HEK293 (cell line): ENCODE measurements around the gene CDC14B.
A peak's percentile ranks its signal among the peaks of the same experiment; 100 is the strongest.

Experiments used
- KLF16 ChIP-seq: fragments of 450-650 bp; formaldehyde crosslinking; IDR thresholded peaks from 2 replicates; pipeline ENCODE4 v1.5.1; 2017; ENCODE audit warnings: missing biosample characterization, missing genetic modification characterization
- PRDM2 ChIP-seq: fragments of 450-650 bp; formaldehyde crosslinking; IDR thresholded peaks from 2 replicates; pipeline ENCODE4 v1.5.1; 2016; ENCODE audit warnings: missing biosample characterization, missing genetic modification characterization, borderline replicate concordance
- RBAK ChIP-seq: fragments of 450-650 bp; formaldehyde crosslinking; IDR thresholded peaks from 2 replicates; pipeline ENCODE4 v1.5.1; 2016; ENCODE audit warnings: missing biosample characterization, missing genetic modification characterization
- SALL2 ChIP-seq: fragments of 450-650 bp; formaldehyde crosslinking; IDR thresholded peaks from 2 replicates; pipeline ENCODE4 v1.5.0; 2017; ENCODE audit warnings: missing biosample characterization, mild to moderate bottlenecking, missing genetic modification characterization, borderline replicate concordance
- SCRT1 ChIP-seq: fragments of 450-650 bp; formaldehyde crosslinking; IDR thresholded peaks from 2 replicates; pipeline ENCODE4 v1.5.1; 2016; ENCODE audit warnings: missing biosample characterization, missing genetic modification characterization, borderline replicate concordance
- SETDB1 ChIP-seq: IDR thresholded peaks from one replicate; pipeline ENCODE4 v1.6.1; 2017; ENCODE audit warnings: mild to moderate bottlenecking, low read length, moderate library complexity, mixed read lengths; ENCODE audit not compliant: insufficient read length
- SP7 ChIP-seq: fragments of 450-650 bp; formaldehyde crosslinking; IDR thresholded peaks from 2 replicates; pipeline ENCODE4 v1.5.1; 2016; ENCODE audit warnings: missing biosample characterization, missing genetic modification characterization
- TRIM28 ChIP-seq: IDR thresholded peaks from 2 replicates; pipeline ENCODE4 v1.6.1; 2011; ENCODE audit warnings: low read length, control low read depth, borderline replicate concordance
- ZBTB7A ChIP-seq: fragments of 450-650 bp; formaldehyde crosslinking; IDR thresholded peaks from 2 replicates; pipeline ENCODE4 v1.5.1; 2016; ENCODE audit warnings: low read depth, missing biosample characterization, missing genetic modification characterization
- ZFP3 ChIP-seq: fragments of 450-650 bp; formaldehyde crosslinking; IDR thresholded peaks from 2 replicates; pipeline ENCODE4 v1.5.1; 2016; ENCODE audit warnings: low read depth, missing biosample characterization, missing genetic modification characterization
- ZNF146 ChIP-seq: fragments of 450-650 bp; formaldehyde crosslinking; IDR thresholded peaks from 2 replicates; pipeline ENCODE4 v1.5.1; 2016; ENCODE audit warnings: missing biosample characterization, missing genetic modification characterization
- ZNF148 ChIP-seq: fragments of 450-650 bp; formaldehyde crosslinking; IDR thresholded peaks from 2 replicates; pipeline ENCODE4 v1.5.0; 2017; ENCODE audit warnings: missing biosample characterization, missing genetic modification characterization, borderline replicate concordance
- ZNF223 ChIP-seq: fragments of 450-650 bp; formaldehyde crosslinking; IDR thresholded peaks from 2 replicates; pipeline ENCODE4 v1.5.1; 2016; ENCODE audit warnings: missing biosample characterization, missing genetic modification characterization
- ZNF26 ChIP-seq: fragments of 450-650 bp; formaldehyde crosslinking; IDR thresholded peaks from 2 replicates; pipeline ENCODE4 v1.5.1; 2016; ENCODE audit warnings: missing biosample characterization, missing genetic modification characterization
- ZNF341 ChIP-seq: fragments of 450-650 bp; formaldehyde crosslinking; IDR thresholded peaks from 2 replicates; pipeline ENCODE4; 2016; ENCODE audit warnings: low read depth, missing biosample characterization, missing genetic modification characterization
- ZNF416 ChIP-seq: fragments of 450-650 bp; formaldehyde crosslinking; IDR thresholded peaks from 2 replicates; pipeline ENCODE4 v1.5.1; 2016; ENCODE audit warnings: missing biosample characterization, missing genetic modification characterization
- ZNF473 ChIP-seq: fragments of 450-650 bp; formaldehyde crosslinking; IDR thresholded peaks from 2 replicates; pipeline ENCODE4 v1.5.1; 2017; ENCODE audit warnings: missing biosample characterization, missing genetic modification characterization
- ZNF501 ChIP-seq: fragments of 450-650 bp; formaldehyde crosslinking; IDR thresholded peaks from 2 replicates; pipeline ENCODE4 v1.5.1; 2016; ENCODE audit warnings: missing biosample characterization, missing genetic modification characterization
- ZNF585B ChIP-seq: fragments of 450-650 bp; formaldehyde crosslinking; IDR thresholded peaks from 2 replicates; pipeline ENCODE4 v1.5.1; 2016; ENCODE audit warnings: missing biosample characterization, missing genetic modification characterization
- ZNF626 ChIP-seq: fragments of 450-650 bp; sonication (Bioruptor Pico); formaldehyde crosslinking; IDR thresholded peaks from 2 replicates; pipeline ENCODE4 v1.5.1; 2018; ENCODE audit warnings: missing biosample characterization, missing genetic modification characterization, inconsistent platforms
- ZNF692 ChIP-seq: fragments of 450-650 bp; formaldehyde crosslinking; IDR thresholded peaks from 2 replicates; pipeline ENCODE4 v1.5.1; 2016; ENCODE audit warnings: missing biosample characterization, missing genetic modification characterization
- ZNF704 ChIP-seq: fragments of 450-650 bp; formaldehyde crosslinking; IDR thresholded peaks from 2 replicates; pipeline ENCODE4 v1.5.1; 2016; ENCODE audit warnings: missing biosample characterization, missing genetic modification characterization
- ZNF76 ChIP-seq: fragments of 450-650 bp; formaldehyde crosslinking; IDR thresholded peaks from 2 replicates; pipeline ENCODE4; 2016; ENCODE audit warnings: low read depth, missing biosample characterization, missing genetic modification characterization, borderline replicate concordance
- ZNF792 ChIP-seq: fragments of 450-650 bp; formaldehyde crosslinking; IDR thresholded peaks from 2 replicates; pipeline ENCODE4 v1.5.1; 2016; ENCODE audit warnings: missing biosample characterization, missing genetic modification characterization
- ZSCAN23 ChIP-seq: fragments of 450-650 bp; formaldehyde crosslinking; IDR thresholded peaks from 2 replicates; pipeline ENCODE4 v1.5.1; 2016; ENCODE audit warnings: missing biosample characterization, missing genetic modification characterization
- ZSCAN5A ChIP-seq: fragments of 450-650 bp; formaldehyde crosslinking; IDR thresholded peaks from 2 replicates; pipeline ENCODE4 v1.5.1; 2016; ENCODE audit warnings: missing biosample characterization, missing genetic modification characterization
- ZXDB ChIP-seq: fragments of 450-650 bp; formaldehyde crosslinking; IDR thresholded peaks from 2 replicates; pipeline ENCODE4 v1.5.1; 2016; ENCODE audit warnings: missing biosample characterization, missing genetic modification characterization

Gene CDC14B

GRCh38 chr9:96619491-96620180, at the start of gene CDC14B (continued):
- TF ChIP-seq ZNF26 = no peak
- TF ChIP-seq TRIM28 = no peak
- TF ChIP-seq ZNF223 (tag by site-specific recombination) = no peak
- no peak for TF ChIP-seq ZNF704 (tag by site-specific recombination)
- TF ChIP-seq ZNF626 (tag by site-specific recombination) = no peak
- TF ChIP-seq ZXDB (tag by site-specific recombination) = 0 out of 2 replicates have a peak, but pooled peaks have one; percentile 24
- no peak for TF ChIP-seq ZFP3 (tag by site-specific recombination)
- no peak for TF ChIP-seq ZSCAN23
- peak; percentile 66 for TF ChIP-seq ZNF341 (tag by site-specific recombination)
- TF ChIP-seq ZNF148 = no peak
- TF ChIP-seq ZNF76 = no peak
- TF ChIP-seq ZNF416 (tag by site-specific recombination) = no peak
- TF ChIP-seq ZNF473 (tag by site-specific recombination) = no peak
- TF ChIP-seq SETDB1 = no peak
- no peak for TF ChIP-seq SCRT1 (tag by site-specific recombination)
- 0 out of 2 replicates have a peak, but pooled peaks have one; percentile 20 for TF ChIP-seq SP7 (tag by site-specific recombination)
- TF ChIP-seq ZBTB7A = no peak
- peak; percentile 54 for TF ChIP-seq ZNF692 (tag by site-specific recombination)
- TF ChIP-seq ZNF146 (tag by site-specific recombination) = no peak
- TF ChIP-seq ZNF585B (tag by site-specific recombination) = no peak
- no peak for TF ChIP-seq KLF16 (tag by site-specific recombination)
- no peak for TF ChIP-seq ZNF501 (tag by site-specific recombination)
- no peak for TF ChIP-seq PRDM2 (tag by site-specific recombination)
- TF ChIP-seq RBAK (tag by site-specific recombination) = no peak
- TF ChIP-seq ZSCAN5A = no peak
- TF ChIP-seq ZNF792 (tag by site-specific recombination) = no peak
- TF ChIP-seq SALL2 (tag by site-specific recombination) = no peak
